ENCODE data around the gene SIL1. TPM values are rescaled to one million over a fixed set of nuclear protein-coding genes. Genes with fewer than 3 reads are reported as not detected.

The SIL1 gene
- total RNA-seq, 1 experiment from 2014 or later, result 22.0 TPM

- intact Hi-C loops (cut with micrococcal nuclease; ENCODE audit: unreplicated experiment), result no loop called here
- TF ChIP-seq EZH2 (IDR thresholded peaks at IDR 0.05; ENCODE audit: borderline replicate concordance, low read depth, low read length, poor library complexity, severe bottlenecking), result no peak
- Histone ChIP-seq H3K27me3 (replicated peaks; ENCODE audit: insufficient read depth, low read depth, low read length, poor library complexity) (no peaks in the 10 kb centered on the region), H3K27ac (ENCODE audit: low read depth, low read length, poor library complexity, severe bottlenecking) (no peak overlapping the region), H3K9me3 (ENCODE audit: low read depth, low read length, poor library complexity, severe bottlenecking) (no peaks in the 10 kb centered on the region), H3K4me1 (ENCODE audit: insufficient read depth, low read length, poor library complexity, severe bottlenecking) (no peaks in the 10 kb centered on the region), H3K36me3 (ENCODE audit: insufficient read depth, low read length, poor library complexity, severe bottlenecking) (no peaks in the 10 kb centered on the region), H3K4me3 (ENCODE audit: low read depth, low read length, poor library complexity, severe bottlenecking) (no peak overlapping the region)
- no TSS peak for BruUV-seq (replicated peaks)
- ChIA-PET CTCF (no interaction called here), POLR2A (ENCODE audit: low non-redundant PET) (no interaction called here)
- no peak for DNase-seq (ENCODE audit: low spot score)
These were observed 72.2 kb downstream of the SIL1 start for GRCh38 chr5:139125991-139126390.

GRCh38 chr5:139124774-139125520 is 73.2 kb downstream of the SIL1 start:
- no TSS peak for BruUV-seq (replicated peaks)
- ChIA-PET POLR2A (ENCODE audit: low non-redundant PET) (interaction anchor here (0.6 kb wide), 1 partner anchor 178 kb away, joined by 6 read pairs; no protein-coding TSS in a partner anchor), CTCF (no interaction called here)
- Histone ChIP-seq H3K4me3 (ENCODE audit: low read depth, low read length, poor library complexity, severe bottlenecking) (no peak overlapping the region), H3K9me3 (ENCODE audit: low read depth, low read length, poor library complexity, severe bottlenecking) (no peaks in the 10 kb centered on the region), H3K4me1 (ENCODE audit: insufficient read depth, low read length, poor library complexity, severe bottlenecking) (no peaks in the 10 kb centered on the region), H3K36me3 (ENCODE audit: insufficient read depth, low read length, poor library complexity, severe bottlenecking) (no peaks in the 10 kb centered on the region), H3K27ac (ENCODE audit: low read depth, low read length, poor library complexity, severe bottlenecking) (no peak overlapping the region), H3K27me3 (replicated peaks; ENCODE audit: insufficient read depth, low read depth, low read length, poor library complexity) (no peaks in the 10 kb centered on the region)
- TF ChIP-seq EZH2 (IDR thresholded peaks at IDR 0.05; ENCODE audit: borderline replicate concordance, low read depth, low read length, poor library complexity, severe bottlenecking), result no peak
- TF ChIP-seq CTCF (conservative IDR thresholded peaks at IDR 0.05; ENCODE audit: low read depth, low read length), result no peak
- DNase-seq (ENCODE audit: low spot score), result no peak
- intact Hi-C loops (cut with micrococcal nuclease; ENCODE audit: unreplicated experiment), result no loop called here

GRCh38 chr5:139121120-139121519 is 77.0 kb downstream of the SIL1 start:
- Histone ChIP-seq H3K27me3 (replicated peaks; ENCODE audit: insufficient read depth, low read depth, low read length, poor library complexity) (no peaks in the 10 kb centered on the region), H3K4me3 (ENCODE audit: low read depth, low read length, poor library complexity, severe bottlenecking) (no peak overlapping the region), H3K9me3 (ENCODE audit: low read depth, low read length, poor library complexity, severe bottlenecking) (no peaks in the 10 kb centered on the region), H3K36me3 (ENCODE audit: insufficient read depth, low read length, poor library complexity, severe bottlenecking) (no peaks in the 10 kb centered on the region), H3K27ac (ENCODE audit: low read depth, low read length, poor library complexity, severe bottlenecking) (no peak overlapping the region), H3K4me1 (ENCODE audit: insufficient read depth, low read length, poor library complexity, severe bottlenecking) (no peaks in the 10 kb centered on the region)
- TF ChIP-seq CTCF (conservative IDR thresholded peaks at IDR 0.05; ENCODE audit: low read depth, low read length), result no peak
- no peak for TF ChIP-seq EZH2 (IDR thresholded peaks at IDR 0.05; ENCODE audit: borderline replicate concordance, low read depth, low read length, poor library complexity, severe bottlenecking)
- intact Hi-C loops (cut with micrococcal nuclease; ENCODE audit: unreplicated experiment), result no loop called here
- no TSS peak for BruUV-seq (replicated peaks)
- POLR2A ChIA-PET (ENCODE audit: low non-redundant PET), result no interaction called here
- CTCF ChIA-PET, result no interaction called here
- DNase-seq (ENCODE audit: low spot score), result no peak

- DNase-seq (ENCODE audit: low spot score), result no peak
- BruUV-seq (replicated peaks), result no TSS peak
- ChIA-PET POLR2A (ENCODE audit: low non-redundant PET) (no interaction called here), CTCF (no interaction called here)
- no peak overlapping the region for H3K4me3 ChIP-seq (ENCODE audit: low read depth, low read length, poor library complexity, severe bottlenecking)
- intact Hi-C loops (cut with micrococcal nuclease; ENCODE audit: unreplicated experiment), result no loop called here
- H3K36me3 ChIP-seq (ENCODE audit: insufficient read depth, low read length, poor library complexity, severe bottlenecking), result no peaks in the 10 kb centered on the region
- no peaks in the 10 kb centered on the region for H3K27me3 ChIP-seq (replicated peaks; ENCODE audit: insufficient read depth, low read depth, low read length, poor library complexity)
- no peaks in the 10 kb centered on the region for H3K9me3 ChIP-seq (ENCODE audit: low read depth, low read length, poor library complexity, severe bottlenecking)
- no peak overlapping the region for H3K27ac ChIP-seq (ENCODE audit: low read depth, low read length, poor library complexity, severe bottlenecking)
- no peak for TF ChIP-seq EZH2 (IDR thresholded peaks at IDR 0.05; ENCODE audit: borderline replicate concordance, low read depth, low read length, poor library complexity, severe bottlenecking)
- no peak for TF ChIP-seq CTCF (conservative IDR thresholded peaks at IDR 0.05; ENCODE audit: low read depth, low read length)
- H3K4me1 ChIP-seq (ENCODE audit: insufficient read depth, low read length, poor library complexity, severe bottlenecking), result no peaks in the 10 kb centered on the region
These were observed 77.6 kb downstream of the SIL1 start for GRCh38 chr5:139120521-139120920.
